ENCODE results near the gene MERTK. TPM values are rescaled to one million over a fixed set of nuclear protein-coding genes. Genes with fewer than 3 reads are reported as not detected.
A peak's percentile ranks its signal among the peaks of the same experiment; 100 is the strongest.

Gene MERTK
- total and polyA plus RNA-seq, 2 of the 13 experiments (the other 11 are each of a cell fraction or from before 2014, with no cell fraction given): 37.3 to 44.7 TPM

DNA sequence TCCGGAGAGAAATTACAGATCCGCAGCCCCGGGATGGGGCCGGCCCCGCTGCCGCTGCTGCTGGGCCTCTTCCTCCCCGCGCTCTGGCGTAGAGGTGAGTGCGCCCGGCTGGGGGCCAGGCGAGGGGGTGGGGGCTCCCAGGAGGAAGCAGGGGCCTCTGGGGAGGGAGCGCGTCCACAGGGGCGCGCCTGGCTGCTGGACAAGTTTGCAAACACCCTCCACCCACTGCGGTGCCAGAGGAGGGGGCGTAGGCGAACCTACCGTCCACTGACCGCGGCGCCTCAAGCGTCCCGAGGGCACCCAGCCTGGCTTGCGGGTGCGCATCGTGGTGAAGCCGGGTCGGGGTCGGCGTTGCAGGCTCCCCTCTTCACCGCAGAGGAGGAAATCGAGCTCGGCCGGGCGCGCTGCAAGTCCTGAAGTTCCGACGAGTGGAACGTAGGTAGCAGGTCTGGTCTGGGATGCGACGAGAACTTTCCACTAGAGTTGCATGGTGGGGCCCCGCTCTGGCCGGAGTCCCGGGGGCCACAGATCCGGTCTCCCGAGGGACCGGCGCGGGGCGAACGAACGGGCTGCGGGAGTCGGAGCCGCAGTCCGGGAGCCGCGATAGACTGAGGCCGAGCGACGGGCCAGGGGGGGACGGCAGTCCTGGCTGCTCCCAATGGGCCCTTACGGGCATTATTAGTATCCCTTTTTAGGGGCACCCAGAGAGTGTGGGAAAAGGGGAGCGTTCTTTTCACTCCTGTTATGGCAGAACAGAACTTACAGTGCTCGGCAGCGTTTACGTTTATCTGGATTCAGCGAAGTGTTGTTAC is 502 bp downstream of the MERTK start (continued):
- TF ChIP-seq SNAI1 (CRISPR knock-in tag; IDR thresholded peaks at IDR 0.05; ENCODE audit: borderline replicate concordance): no peak; the same call in 1 of the 2 replicates
- TF ChIP-seq ZNF207 (IDR thresholded peaks at IDR 0.05; ENCODE audit: borderline replicate concordance): no peak
- TF ChIP-seq ZBTB20 (CRISPR knock-in tag; IDR thresholded peaks at IDR 0.05; ENCODE audit: borderline replicate concordance, low read depth): peak; percentile 83; the same call in 1 of the 2 replicates
- no peak for TF ChIP-seq NR3C1 (CRISPR knock-in tag; IDR thresholded peaks at IDR 0.05)
- TF ChIP-seq ZFX (CRISPR knock-in tag; IDR thresholded peaks at IDR 0.05; ENCODE audit: low read depth): peak; percentile 8; the same call in 1 of the 2 replicates
- TF ChIP-seq CEBPZ (IDR thresholded peaks at IDR 0.05; ENCODE audit: low read length): no peak
- no peak; the same call in none of the 2 replicates for TF ChIP-seq ZNF274 (CRISPR knock-in tag; IDR thresholded peaks at IDR 0.05)
- TF ChIP-seq SOX13 (IDR thresholded peaks at IDR 0.05): peak; percentile 50; the same call in 1 of the 2 replicates
- no peak for TF ChIP-seq SOX13 (CRISPR knock-in tag; conservative IDR thresholded peaks at IDR 0.05 in 1 of 2, IDR thresholded peaks at IDR 0.05 in 1 of 2)
- peak; percentile 78 for TF ChIP-seq SAP130 (CRISPR knock-in tag; IDR thresholded peaks at IDR 0.05; ENCODE audit: low read depth)
- no peak for TF ChIP-seq ZSCAN22 (CRISPR knock-in tag; IDR thresholded peaks at IDR 0.05)
- no peak for TF ChIP-seq GMEB1 (CRISPR knock-in tag; IDR thresholded peaks at IDR 0.05; ENCODE audit: borderline replicate concordance)
- no peak for TF ChIP-seq ZNF383 (CRISPR knock-in tag; IDR thresholded peaks at IDR 0.05; ENCODE audit: borderline replicate concordance)
- no peak for TF ChIP-seq SP1 (IDR thresholded peaks at IDR 0.05)
- TF ChIP-seq SP1 (CRISPR knock-in tag; IDR thresholded peaks at IDR 0.05): 0 out of 2 replicates have a peak, but pooled peaks have one; percentile 8
- TF ChIP-seq CC2D1A (CRISPR knock-in tag; IDR thresholded peaks at IDR 0.05): no peak
- TF ChIP-seq ZBTB42 (CRISPR knock-in tag; IDR thresholded peaks at IDR 0.05): no peak
- no peak for TF ChIP-seq ZNF546 (CRISPR knock-in tag; conservative IDR thresholded peaks at IDR 0.05)
- TF ChIP-seq, protein P1, sequence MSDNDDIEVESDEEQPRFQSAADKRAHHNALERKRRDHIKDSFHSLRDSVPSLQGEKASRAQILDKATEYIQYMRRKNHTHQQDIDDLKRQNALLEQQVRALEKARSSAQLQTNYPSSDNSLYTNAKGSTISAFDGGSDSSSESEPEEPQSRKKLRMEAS (IDR thresholded peaks at IDR 0.05): 0 out of 2 replicates have a peak, but pooled peaks have one; percentile 25
